GM08714 (cell line): ENCODE data around the gene RAP1GAP2.
"Not testable (repeated sequence)": the region's sequence is repeated elsewhere in the genome, so short reads cannot be mapped to it uniquely, and the experiment has no call there.

Source experiments
- H3K4me3 ChIP-seq: fragments of 200-500 bp; sonication (Bioruptor generic); 2 replicates; pipeline ENCODE4 v1.5.1; 2014; ENCODE audit warnings: mild to moderate bottlenecking, low read length, inconsistent platforms
- ZNF274 ChIP-seq: IDR thresholded peaks from 2 replicates; pipeline ENCODE4 v1.6.1; 2012; ENCODE audit warnings: mild to moderate bottlenecking, low read depth, low read length

The RAP1GAP2 gene

GRCh38 chr17:3049705-3050295 lies 253.6 kb downstream of the RAP1GAP2 start:
- H3K4me3 ChIP-seq = no peak overlapping the region
- TF ChIP-seq ZNF274 = no peak

GRCh38 chr17:3054868-3055267 lies 258.6 kb downstream of the RAP1GAP2 start:
- not testable (repeated sequence) for H3K4me3 ChIP-seq

GRCh38 chr17:3062824-3063377 lies 266.7 kb downstream of the RAP1GAP2 start:
- not testable (repeated sequence) for H3K4me3 ChIP-seq

DNA sequence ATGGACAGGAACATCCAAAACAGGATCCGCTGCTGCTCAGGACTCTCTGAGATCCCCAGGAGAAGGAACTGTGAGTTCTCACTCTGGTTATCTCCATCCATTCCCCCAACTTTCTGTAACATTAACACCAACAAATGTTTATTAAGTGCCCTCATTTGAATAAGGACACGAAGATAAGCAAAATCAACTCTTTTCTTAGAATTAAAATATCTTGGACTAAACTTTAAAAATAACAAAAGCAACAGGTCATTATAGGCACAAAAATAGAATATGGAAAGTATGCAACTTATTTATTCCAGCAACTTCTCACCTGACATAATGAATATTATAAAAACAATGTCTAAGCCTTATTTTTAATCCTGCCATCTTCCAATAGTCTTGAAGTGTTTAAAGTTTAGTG lies 267.3 kb downstream of the RAP1GAP2 start, which contains the start of gene OR1D5:
Gene OR1D5, minus strand, starts transcription at position 101 of the 400 bp plus-strand sequence. Its CDS starts 0 bp downstream, at position 101.
- not testable (repeated sequence) for H3K4me3 ChIP-seq

DNA sequence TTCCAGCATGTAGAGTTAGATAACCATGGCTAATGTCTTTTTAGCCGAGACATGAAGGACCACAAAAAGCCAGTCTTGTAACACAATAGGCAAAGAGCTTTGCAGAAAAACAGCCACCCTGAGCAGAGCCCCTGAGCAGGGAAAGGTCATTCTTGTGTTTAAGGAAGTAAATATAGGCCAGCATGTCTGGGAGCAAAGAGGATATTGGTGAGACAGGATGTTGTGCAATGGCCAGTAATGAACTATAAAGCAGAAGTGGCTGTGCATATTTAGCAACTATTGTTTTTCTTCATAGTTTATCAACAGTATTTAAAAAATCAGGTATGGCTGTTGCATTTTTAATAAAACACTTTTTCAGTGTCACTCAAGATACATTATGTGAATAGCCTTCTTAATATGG lies 269.0 kb downstream of the RAP1GAP2 start:
- not testable (repeated sequence) for H3K4me3 ChIP-seq

GRCh38 chr17:3073850-3074249 lies 277.6 kb downstream of the RAP1GAP2 start:
- H3K4me3 ChIP-seq = not testable (repeated sequence)
